HepG2 (cell line): ENCODE results near the gene PTPRF. TPM values are rescaled to one million over a fixed set of nuclear protein-coding genes. Genes with fewer than 3 reads are reported as not detected.

Source experiments
- ATAC-seq: fragments of 200-7000 bp; cut with Tn5 transposase; 3 replicates; pipeline ENCODE4 v1.9.1; 2020; ENCODE audit warnings: mild to moderate bottlenecking, moderate library complexity
- BruUV-seq: library from RNA; stranded (reverse); fragments of 400-500 nt; replicated peaks from 2 replicates; lab custom pipeline; 2021; lab: Mats Ljungman, UMichigan
- CTCF ChIA-PET: fragments of 300-600 bp; formaldehyde crosslinking; extraction: SDS; loops from one replicate; lab custom pipeline; 2021; ENCODE audit warnings: low total read pairs, inconsistent platforms, low intra/inter-chr PET ratio; lab: Yijun Ruan, JAX
- POLR2A ChIA-PET: fragments of 350-600 bp; sonication (Branson Sonifier 250); formaldehyde crosslinking; loops from one replicate; lab custom pipeline; 2020; ENCODE audit warnings: antibody characterized with exemption, inconsistent platforms; lab: Yijun Ruan, JAX
- DNase-seq: peaks from one replicate; pipeline ENCODE4 v3.0.0-alpha.2; 2015; ENCODE audit warnings: low spot score
- FAIRE-seq: peaks from 3 replicates; lab custom pipeline; 2011; peaks lifted over from hg19 to GRCh38; lab: Jason Lieb, UNC
- H2AFZ ChIP-seq: one replicate; pipeline ENCODE4 v1.6.1; 2011; ENCODE audit warnings: low read length, inconsistent platforms
- H3K27ac ChIP-seq: fragments of 300-600 bp; 3 replicates; pipeline ENCODE4 v1.8.0; 2011; ENCODE audit warnings: mixed run types, mild to moderate bottlenecking, mixed read lengths, low read length, inconsistent platforms; ENCODE audit not compliant: insufficient read depth; ENCODE audit errors: extremely low read length
- H3K27me3 ChIP-seq, 2 experiments: fragments of 200-600 bp in 1 of 2; 2 replicates in 1 of 2; 3 replicates in 1 of 2; pipeline versions ENCODE4 v1.6.0 to v1.8.0; 2011; ENCODE audit warnings: low read length in 2 of 2, mild to moderate bottlenecking in 2 of 2, moderate library complexity in 2 of 2, inconsistent platforms in 1 of 2; ENCODE audit not compliant: insufficient read depth in 2 of 2, control insufficient read depth in 1 of 2
- H3K36me3 ChIP-seq, 2 experiments: fragments of 200-600 bp in 1 of 2; replicated peaks in 1 of 2; 2 replicates in 1 of 2; 3 replicates in 1 of 2; pipeline versions ENCODE4 v1.5.1 to v1.8.0; 2011; ENCODE audit warnings: low read length in 2 of 2, inconsistent platforms in 1 of 2; ENCODE audit not compliant: insufficient read depth in 2 of 2, control insufficient read depth in 1 of 2
- H3K4me1 ChIP-seq: 2 replicates; pipeline ENCODE4 v1.5.1; 2012; ENCODE audit warnings: low read length, inconsistent platforms; ENCODE audit not compliant: insufficient read depth
- H3K4me2 ChIP-seq: 2 replicates; pipeline ENCODE4 v1.6.0; 2011; ENCODE audit warnings: low read depth, low read length, inconsistent platforms
- H3K4me3 ChIP-seq, 3 experiments: fragments of 200-600 bp in 1 of 3; sonication (generic), shearing (Covaris generic) in 1 of 3; replicated peaks in 1 of 3; 2 replicates each; pipeline ENCODE4 v1.5.1; 2011 to 2016; ENCODE audit warnings: low read length in 3 of 3, inconsistent platforms in 2 of 3, low read depth in 2 of 3, mild to moderate bottlenecking in 2 of 3, control low read depth in 1 of 3, mixed read lengths in 1 of 3; ENCODE audit not compliant: insufficient read depth in 1 of 3
- H3K79me2 ChIP-seq: one replicate; pipeline ENCODE4 v1.6.1; 2011; ENCODE audit warnings: low read length, inconsistent platforms; ENCODE audit not compliant: insufficient read depth
- H3K9ac ChIP-seq: 2 replicates; pipeline ENCODE4 v1.6.0; 2011; ENCODE audit warnings: mild to moderate bottlenecking, low read depth, low read length, inconsistent platforms; ENCODE audit not compliant: insufficient read depth
- H3K9me3 ChIP-seq: 2 replicates; pipeline ENCODE4 v1.5.1; 2012; ENCODE audit warnings: mild to moderate bottlenecking, low read length
- H4K20me1 ChIP-seq: 2 replicates; pipeline ENCODE4 v1.6.0; 2011; ENCODE audit warnings: inconsistent platforms, mild to moderate bottlenecking, low read length, moderate library complexity; ENCODE audit not compliant: insufficient read depth
- CBFB ChIP-seq: sonication (generic); formaldehyde crosslinking; IDR thresholded peaks from 2 replicates; pipeline ENCODE4 v1.4.0; 2020; ENCODE audit warnings: missing genetic modification reagents
- ELF3 ChIP-seq: IDR thresholded peaks from 2 replicates; pipeline ENCODE4 v1.6.1; 2016; ENCODE audit warnings: missing genetic modification reagents, missing compliant biosample characterization
- FOSL2 ChIP-seq: sonication (generic); formaldehyde crosslinking; IDR thresholded peaks from 2 replicates; pipeline ENCODE4 v1.4.0; 2020; ENCODE audit warnings: missing genetic modification reagents
- HOXA5 ChIP-seq: sonication (generic); formaldehyde crosslinking; IDR thresholded peaks from 2 replicates; pipeline ENCODE4 v1.4.0; 2020; ENCODE audit warnings: missing genetic modification reagents
- PAWR ChIP-seq: sonication (generic); formaldehyde crosslinking; IDR thresholded peaks from 2 replicates; pipeline ENCODE4 v1.4.0; 2020; ENCODE audit warnings: missing genetic modification reagents, mild to moderate bottlenecking, borderline replicate concordance
- RAD21 ChIP-seq: fragments of 450-650 bp; formaldehyde crosslinking; IDR thresholded peaks from 2 replicates; pipeline ENCODE4 v1.5.0; 2020; ENCODE audit warnings: mild to moderate bottlenecking
- RXRA ChIP-seq: sonication (generic); formaldehyde crosslinking; IDR thresholded peaks from 2 replicates; pipeline ENCODE4 v1.5.1; 2020; ENCODE audit warnings: missing genetic modification reagents
- SRY ChIP-seq: sonication (generic); formaldehyde crosslinking; IDR thresholded peaks from 2 replicates; pipeline ENCODE4 v1.8.0; 2022; ENCODE audit warnings: mild to moderate bottlenecking, missing genetic modification reagents
- ZNF10 ChIP-seq: sonication (generic); formaldehyde crosslinking; IDR thresholded peaks from 2 replicates; pipeline ENCODE4 v1.4.0; 2020; ENCODE audit warnings: mild to moderate bottlenecking, low read depth, missing genetic modification reagents, borderline replicate concordance
- ZNF772 ChIP-seq: sonication (generic); formaldehyde crosslinking; IDR thresholded peaks from 2 replicates; pipeline ENCODE4 v1.5.0; 2020; ENCODE audit warnings: mild to moderate bottlenecking, missing genetic modification reagents
- WGBS: methylation state at CpG from one replicate; pipeline ENCODE4 v1.1.6; 2017; ENCODE audit warnings: low lambda C conversion rate; 5-methylcytosine and 5-hydroxymethylcytosine counted together
- in situ Hi-C: cut with HindIII; loops from 2 replicates; pipeline ENCODE4 v1.10.0; 2017; ENCODE audit warnings: low pct_unique_long_range_greater_than_20kb; ENCODE audit not compliant: extremely low pct_ligation_motif_present
- intact Hi-C: fragments of 100-400 bp; cut with micrococcal nuclease; formaldehyde crosslinking; loops from one replicate; pipeline ENCODE4 v1.10.0; 2022; ENCODE audit not compliant: unreplicated experiment
- polyA plus RNA-seq, 8 experiments: library from polyadenylated mRNA; depleted of rRNA in 3 of 8; stranded (reverse) in 7 of 8; unstranded in 1 of 8; fragments of >200 nt; fragmentation: Illumina TruSeq in 4 of 8; extraction: Trizol in 4 of 8; gene quantifications; 2 replicates each; pipeline versions ENCODE4 v1.2.1 to v1.2.3, GENCODE V29; 2011 to 2016; ENCODE audit warnings: low read depth in 4 of 8, missing spikeins in 1 of 8, mixed read lengths in 1 of 8; ENCODE audit not compliant: insufficient read depth in 1 of 8
- total RNA-seq, 5 experiments: library from RNA; depleted of rRNA; stranded (reverse); fragments of >200 nt; fragmentation: Illumina TruSeq; extraction: Trizol; gene quantifications; 2 replicates each; pipeline ENCODE4 v1.2.3, GENCODE V29; 2016; ENCODE audit warnings: low read depth in 1 of 5
- TF ChIP-seq, protein P1 (sequence below): conservative IDR thresholded peaks from 2 replicates; pipeline ENCODE4 v1.6.1; 2018; ENCODE audit warnings: missing genetic modification reagents
- TF ChIP-seq, protein P2 (sequence below): sonication (generic); formaldehyde crosslinking; IDR thresholded peaks from 2 replicates; pipeline ENCODE4 v1.9.0; 2022; ENCODE audit warnings: missing genetic modification reagents, mild to moderate bottlenecking, borderline replicate concordance
- TF ChIP-seq, protein P3 (sequence below): sonication (generic); formaldehyde crosslinking; IDR thresholded peaks from 2 replicates; pipeline ENCODE4 v1.5.0; 2020; ENCODE audit warnings: mild to moderate bottlenecking, missing genetic modification reagents

The PTPRF gene
- total and polyA plus RNA-seq, 2 of the 13 experiments (the other 11 are each of a cell fraction or from before 2014, with no cell fraction given) = 55.9 to 167 TPM

DNA sequence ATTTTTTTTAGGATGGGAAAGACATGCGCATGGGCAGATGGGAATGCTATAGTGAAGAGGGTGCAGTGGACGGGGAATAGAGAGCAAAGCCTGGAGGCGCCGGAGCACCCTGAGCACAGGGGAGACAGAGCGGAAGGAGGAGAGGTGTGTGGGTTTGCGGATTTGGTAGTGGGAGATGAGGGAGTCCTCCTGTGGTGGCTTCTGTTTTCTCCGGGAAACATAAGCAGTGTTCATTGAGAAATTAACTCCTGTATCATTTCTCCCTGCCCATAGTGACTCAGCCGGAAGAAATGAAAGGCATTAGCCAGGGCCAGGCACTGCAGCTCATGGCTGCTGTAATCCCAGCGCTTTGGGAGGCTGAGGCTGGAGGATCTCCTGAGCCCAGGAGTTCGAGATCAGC is 4.7 kb upstream of the PTPRF start:
- H3K9ac ChIP-seq = no peak overlapping the region
- H2AFZ ChIP-seq = no peak overlapping the region
- BruUV-seq = no TSS peak
- no peaks in the 10 kb centered on the region; a peak in 1 of 5 replicates for H3K27me3 ChIP-seq
- H3K4me2 ChIP-seq = no peak overlapping the region
- ATAC-seq (no peak), DNase-seq (no peak), FAIRE-seq (no peak)
- no peaks in the 10 kb centered on the region for H3K79me2 ChIP-seq
- no peak overlapping the region for H3K4me3 ChIP-seq
- WGBS = 64% methylated on average over 8 of the region's 10 CpGs
- no peak overlapping the region for H3K27ac ChIP-seq
- no peaks in the 10 kb centered on the region for H4K20me1 ChIP-seq
- intact Hi-C loops = no loop called here
- H3K36me3 ChIP-seq = no peaks in the 10 kb centered on the region
- ChIA-PET CTCF (no interaction called here), POLR2A (no interaction called here)
- in situ Hi-C loops = loop anchor here (5.0 kb wide), 2 partner anchors 61 to 406 kb away; partner anchors contain the start of gene ARTN
- TF ChIP-seq ELF3 (CRISPR knock-in tag) (no peak), CBFB (CRISPR knock-in tag) (no peak), FOSL2 (0 out of 2 replicates have a peak, but pooled peaks have one; percentile 23), SRY (CRISPR knock-in tag) (no peak), ZNF772 (CRISPR knock-in tag) (no peak)
- TF ChIP-seq, protein P1, sequence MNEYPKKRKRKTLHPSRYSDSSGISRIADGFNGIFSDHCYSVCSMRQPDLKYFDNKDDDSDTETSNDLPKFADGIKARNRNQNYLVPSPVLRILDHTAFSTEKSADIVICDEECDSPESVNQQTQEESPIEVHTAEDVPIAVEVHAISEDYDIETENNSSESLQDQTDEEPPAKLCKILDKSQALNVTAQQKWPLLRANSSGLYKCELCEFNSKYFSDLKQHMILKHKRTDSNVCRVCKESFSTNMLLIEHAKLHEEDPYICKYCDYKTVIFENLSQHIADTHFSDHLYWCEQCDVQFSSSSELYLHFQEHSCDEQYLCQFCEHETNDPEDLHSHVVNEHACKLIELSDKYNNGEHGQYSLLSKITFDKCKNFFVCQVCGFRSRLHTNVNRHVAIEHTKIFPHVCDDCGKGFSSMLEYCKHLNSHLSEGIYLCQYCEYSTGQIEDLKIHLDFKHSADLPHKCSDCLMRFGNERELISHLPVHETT (CRISPR knock-in tag) = no peak
- peaks cover 37% of the 10 kb centered on the region for H3K4me1 ChIP-seq
- H3K9me3 ChIP-seq = no peaks in the 10 kb centered on the region

DNA sequence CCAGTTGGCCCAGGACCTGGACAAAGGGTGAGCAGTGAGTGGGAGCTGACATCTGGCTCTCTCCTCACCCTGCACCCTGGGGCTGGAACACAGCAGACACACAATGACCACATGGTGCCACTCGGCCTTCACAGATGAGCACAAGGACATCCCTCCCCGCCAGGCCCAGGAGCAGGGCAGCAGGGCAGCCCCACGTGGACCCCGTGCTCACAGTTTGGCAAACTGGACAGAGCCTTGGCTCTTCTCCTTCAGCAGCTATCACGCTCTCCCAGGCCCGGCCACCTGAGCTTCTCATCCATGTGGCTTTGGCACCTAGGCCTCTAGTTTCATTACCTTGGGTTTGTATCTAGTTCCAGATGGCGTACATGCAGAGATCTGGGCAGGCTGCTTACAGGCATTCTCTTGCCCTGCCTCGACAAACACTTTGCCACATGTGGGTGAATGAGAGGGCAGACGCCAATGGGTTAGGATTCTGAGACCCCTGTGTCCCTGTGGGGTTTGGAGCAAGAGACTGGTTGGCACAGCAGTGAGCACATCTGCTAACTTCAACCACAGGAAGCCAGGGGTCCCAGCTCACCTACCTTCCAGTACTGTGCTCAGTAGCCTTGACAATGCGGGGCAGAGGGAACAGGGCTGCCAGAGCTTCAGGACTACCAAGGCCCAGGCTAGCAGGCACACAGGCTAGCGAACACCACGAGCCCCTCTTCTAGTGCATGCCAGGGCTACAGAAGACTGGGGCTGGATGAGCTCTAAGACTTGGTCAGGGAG is 3.4 kb upstream of the PTPRF start:
- Histone ChIP-seq H2AFZ (no peak overlapping the region), H3K4me1 (peaks cover 39% of the 10 kb centered on the region), H3K4me3 (no peak overlapping the region), H3K4me2 (no peak overlapping the region), H3K9me3 (no peaks in the 10 kb centered on the region), H3K36me3 (no peaks in the 10 kb centered on the region), H3K79me2 (peaks cover 8% of the 10 kb centered on the region), H3K27me3 (no peaks in the 10 kb centered on the region; a peak in 1 of 5 replicates), H4K20me1 (no peaks in the 10 kb centered on the region; the same call in 1 of the 2 replicates), H3K9ac (no peak overlapping the region), H3K27ac (no peak overlapping the region)
- BruUV-seq = no TSS peak
- in situ Hi-C loops (loop anchor here (5.0 kb wide), 2 partner anchors 60 to 405 kb away; partner anchors contain the start of gene ARTN), intact Hi-C loops (no loop called here)
- ChIA-PET POLR2A (interaction anchor here (1.9 kb wide), 1 partner anchor 123 kb away, joined by 5 read pairs; the partner anchor contains the start of gene KDM4A), CTCF (no interaction called here)
- ATAC-seq (peak; percentile 17), FAIRE-seq (no peak), DNase-seq (no peak)
- 55% methylated on average over 10 of the region's 12 CpGs for WGBS
- TF ChIP-seq PAWR (CRISPR knock-in tag) = no peak
- TF ChIP-seq ZNF10 (CRISPR knock-in tag) = no peak
- TF ChIP-seq, protein P2, sequence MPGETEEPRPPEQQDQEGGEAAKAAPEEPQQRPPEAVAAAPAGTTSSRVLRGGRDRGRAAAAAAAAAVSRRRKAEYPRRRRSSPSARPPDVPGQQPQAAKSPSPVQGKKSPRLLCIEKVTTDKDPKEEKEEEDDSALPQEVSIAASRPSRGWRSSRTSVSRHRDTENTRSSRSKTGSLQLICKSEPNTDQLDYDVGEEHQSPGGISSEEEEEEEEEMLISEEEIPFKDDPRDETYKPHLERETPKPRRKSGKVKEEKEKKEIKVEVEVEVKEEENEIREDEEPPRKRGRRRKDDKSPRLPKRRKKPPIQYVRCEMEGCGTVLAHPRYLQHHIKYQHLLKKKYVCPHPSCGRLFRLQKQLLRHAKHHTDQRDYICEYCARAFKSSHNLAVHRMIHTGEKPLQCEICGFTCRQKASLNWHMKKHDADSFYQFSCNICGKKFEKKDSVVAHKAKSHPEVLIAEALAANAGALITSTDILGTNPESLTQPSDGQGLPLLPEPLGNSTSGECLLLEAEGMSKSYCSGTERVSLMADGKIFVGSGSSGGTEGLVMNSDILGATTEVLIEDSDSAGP (CRISPR knock-in tag) = no peak
- peak; percentile 41; the same call in 1 of the 2 replicates for TF ChIP-seq RAD21
- no peak for TF ChIP-seq RXRA (CRISPR knock-in tag)
- TF ChIP-seq, protein P3, sequence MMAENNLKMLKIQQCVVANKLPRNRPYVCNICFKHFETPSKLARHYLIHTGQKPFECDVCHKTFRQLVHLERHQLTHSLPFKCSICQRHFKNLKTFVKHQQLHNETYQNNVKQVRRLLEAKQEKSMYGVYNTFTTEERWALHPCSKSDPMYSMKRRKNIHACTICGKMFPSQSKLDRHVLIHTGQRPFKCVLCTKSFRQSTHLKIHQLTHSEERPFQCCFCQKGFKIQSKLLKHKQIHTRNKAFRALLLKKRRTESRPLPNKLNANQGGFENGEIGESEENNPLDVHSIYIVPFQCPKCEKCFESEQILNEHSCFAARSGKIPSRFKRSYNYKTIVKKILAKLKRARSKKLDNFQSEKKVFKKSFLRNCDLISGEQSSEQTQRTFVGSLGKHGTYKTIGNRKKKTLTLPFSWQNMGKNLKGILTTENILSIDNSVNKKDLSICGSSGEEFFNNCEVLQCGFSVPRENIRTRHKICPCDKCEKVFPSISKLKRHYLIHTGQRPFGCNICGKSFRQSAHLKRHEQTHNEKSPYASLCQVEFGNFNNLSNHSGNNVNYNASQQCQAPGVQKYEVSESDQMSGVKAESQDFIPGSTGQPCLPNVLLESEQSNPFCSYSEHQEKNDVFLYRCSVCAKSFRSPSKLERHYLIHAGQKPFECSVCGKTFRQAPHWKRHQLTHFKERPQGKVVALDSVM = no peak
- TF ChIP-seq HOXA5 (CRISPR knock-in tag) = no peak
